HEK293T (cell line): ENCODE data around the gene SLC17A7.

ENCODE experiments used
- CTBP1 ChIP-seq: fragments of 450-650 bp; IDR thresholded peaks from 2 replicates; pipeline ENCODE4 v1.6.1; 2016; ENCODE audit warnings: borderline replicate concordance
- FOXK2 ChIP-seq: fragments of 450-650 bp; IDR thresholded peaks from 2 replicates; pipeline ENCODE4 v1.6.1; 2016; ENCODE audit warnings: mild to moderate bottlenecking
- FOXM1 ChIP-seq: fragments of 450-650 bp; IDR thresholded peaks from 2 replicates; pipeline ENCODE4 v1.6.1; 2017; ENCODE audit warnings: mild to moderate bottlenecking, borderline replicate concordance
- SP1 ChIP-seq: fragments of 450-650 bp; IDR thresholded peaks from 2 replicates; pipeline ENCODE4 v1.6.1; 2017
- ZNF384 ChIP-seq: fragments of 450-650 bp; IDR thresholded peaks from 2 replicates; pipeline ENCODE4 v1.6.1; 2016

DNA sequence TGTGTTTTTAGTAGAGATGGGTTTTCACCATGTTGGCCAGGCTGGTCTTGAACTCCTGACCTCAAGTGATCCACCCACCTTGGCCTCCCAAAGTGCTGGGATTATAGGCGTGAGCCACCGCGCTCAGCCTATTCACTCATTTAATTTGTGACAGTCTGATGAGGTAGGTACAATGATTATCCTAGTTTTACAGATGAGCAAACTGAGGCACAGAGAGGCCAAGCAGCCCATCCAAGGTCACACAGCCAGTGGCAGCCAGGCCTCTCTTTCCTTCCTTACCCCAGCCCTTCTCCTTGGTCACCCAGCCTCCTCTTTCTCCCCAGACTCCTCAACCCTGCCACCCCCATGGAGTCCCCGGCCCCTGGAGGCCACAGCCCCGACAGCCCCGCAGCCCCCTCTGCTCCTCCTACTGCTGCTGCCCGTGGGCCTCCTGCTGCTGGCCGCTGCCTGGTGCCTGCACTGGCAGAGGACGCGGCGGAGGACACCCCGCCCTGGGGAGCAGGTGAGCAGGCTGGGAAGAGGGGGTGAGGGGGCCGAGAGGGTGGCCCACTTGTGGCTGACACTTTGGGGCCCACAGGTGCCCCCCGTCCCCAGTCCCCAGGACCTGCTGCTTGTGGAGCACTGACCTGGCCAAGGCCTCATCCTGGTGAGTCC lies 38.8 kb upstream of the SLC17A7 start:
- TF ChIP-seq ZNF384 (no peak), FOXK2 (no peak), FOXM1 (no peak), SP1 (no peak), CTBP1 (no peak)
